NB4 (cell line): ENCODE data around the gene PHLDB1.
"Not testable (repeated sequence)": the region's sequence is repeated elsewhere in the genome, so short reads cannot be mapped to it uniquely, and the experiment has no call there.

ENCODE experiments used
- DNase-seq: peaks from one replicate; pipeline ENCODE4 v3.0.0; 2010; ENCODE audit warnings: low read depth
- H3K4me3 ChIP-seq: one replicate; pipeline ENCODE4 v1.5.1; 2011; ENCODE audit warnings: mild to moderate bottlenecking, low read depth, low read length, moderate library complexity
- CTCF ChIP-seq: IDR thresholded peaks from one replicate; pipeline ENCODE4 v1.5.1; 2012; ENCODE audit warnings: low read depth, low read length
- MAX ChIP-seq: IDR thresholded peaks from 2 replicates; pipeline ENCODE4 v1.6.1; 2011; ENCODE audit warnings: low read depth, low read length
- MYC ChIP-seq: IDR thresholded peaks from 2 replicates; pipeline ENCODE4 v1.6.1; 2011; ENCODE audit warnings: low read depth, low read length
- POLR2A ChIP-seq: IDR thresholded peaks from 2 replicates; pipeline ENCODE4 v1.6.1; 2011; ENCODE audit warnings: mild to moderate bottlenecking; ENCODE audit not compliant: insufficient read length; ENCODE audit errors: extremely low read depth

PHLDB1 gene

GRCh38 chr11:118572061-118572980, 35.1 kb upstream of the PHLDB1 start, which contains the start of gene ARCN1:
TSS of gene ARCN1 (plus strand) at chr11:118572409. CDS start at chr11:118572548, 139 bp downstream.
- H3K4me3 ChIP-seq: peak within 1 kb of the TSS; percentile 88
- TF ChIP-seq MYC (peak; percentile 67; the same call in 1 of the 2 replicates), CTCF (no peak), POLR2A (peak; percentile 92), MAX (peak; percentile 30; the same call in 1 of the 2 replicates)
- DNase-seq: peak; percentile 89

GRCh38 chr11:118572981-118573550, 34.3 kb upstream of the PHLDB1 start:
- TF ChIP-seq MAX: no peak
- no peak for TF ChIP-seq POLR2A
- no peak for TF ChIP-seq CTCF
- TF ChIP-seq MYC: no peak
- peak; percentile 43 for DNase-seq
- peak overlapping the region; percentile 88 for H3K4me3 ChIP-seq

- TF ChIP-seq CTCF (no peak), POLR2A (no peak), MAX (no peak), MYC (no peak)
- peak overlapping the region; percentile 88 for H3K4me3 ChIP-seq
Measured at GRCh38 chr11:118574636-118575035, 32.8 kb upstream of the PHLDB1 start.

GRCh38 chr11:118577995-118578394, 29.4 kb upstream of the PHLDB1 start:
- DNase-seq, H3K4me3 ChIP-seq: not testable (repeated sequence)

More at GRCh38 chr11:118574636-118575035, 32.8 kb upstream of the PHLDB1 start:
- no peak for DNase-seq

GRCh38 chr11:118581057-118581456, 26.4 kb upstream of the PHLDB1 start:
- no peak overlapping the region for H3K4me3 ChIP-seq
- TF ChIP-seq POLR2A: no peak
- TF ChIP-seq CTCF: no peak
- TF ChIP-seq MAX: no peak
- no peak for TF ChIP-seq MYC
- no peak for DNase-seq

GRCh38 chr11:118587952-118588351, 19.5 kb upstream of the PHLDB1 start:
- TF ChIP-seq POLR2A: no peak
- TF ChIP-seq MAX: no peak
- no peak for TF ChIP-seq CTCF
- DNase-seq: no peak
- H3K4me3 ChIP-seq: no peak overlapping the region
